Stimulated activated CD8-positive, alpha-beta memory T cell treated with anti-CD3 and anti-CD28 coated beads, Interleukin-12 subunit alpha, Interleukin-12 subunit beta, amount 100 ng/mL, for 24 hours (primary cell): ENCODE results near the gene TRIM71.
"Not testable (repeated sequence)": the region's sequence is repeated elsewhere in the genome, so short reads cannot be mapped to it uniquely, and the experiment has no call there.

Experiments used
- DNase-seq: peaks from one replicate; pipeline ENCODE4 v3.0.0-alpha.2; 2020; ENCODE audit errors: extremely low read depth

Gene TRIM71

GRCh38 chr3:32819551-32820348 lies 2.0 kb downstream of the TRIM71 start:
- DNase-seq, result no peak

GRCh38 chr3:32820430-32820829 lies 2.6 kb downstream of the TRIM71 start:
- DNase-seq, result no peak

GRCh38 chr3:32820971-32821685 lies 3.3 kb downstream of the TRIM71 start:
- DNase-seq, result no peak

DNA sequence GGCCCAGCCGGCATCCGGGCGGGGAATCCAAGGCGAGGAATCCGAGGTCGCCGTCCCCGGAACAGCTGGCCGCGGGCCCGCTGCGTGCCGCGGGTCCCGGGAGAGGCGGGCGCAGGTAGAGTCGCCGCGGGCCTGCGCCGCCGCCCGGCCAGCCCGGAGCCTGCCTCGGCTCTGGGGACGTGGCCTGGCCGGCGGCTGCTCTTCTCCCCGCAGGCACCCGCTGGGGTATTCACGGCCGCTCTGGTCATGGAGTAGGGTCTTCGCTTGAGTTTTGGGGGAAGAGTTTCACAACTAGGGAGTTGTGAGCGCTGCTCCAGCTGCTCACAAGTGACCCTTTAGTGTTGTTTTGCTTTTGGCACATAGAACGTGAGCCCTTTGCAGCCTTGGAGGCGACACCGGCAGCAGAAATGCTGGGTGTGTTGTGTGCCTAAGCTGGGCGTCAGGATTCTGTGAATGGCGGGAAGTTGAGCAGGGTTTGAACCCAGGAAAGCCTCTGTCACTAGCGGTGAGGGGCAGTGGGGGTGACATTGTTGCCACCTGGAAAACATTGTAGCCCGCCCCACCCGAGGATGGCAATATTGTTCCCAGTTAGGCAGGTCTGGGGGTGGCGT lies 4.0 kb downstream of the TRIM71 start:
- DNase-seq, result no peak

- DNase-seq, result no peak
These were observed 5.1 kb downstream of the TRIM71 start for GRCh38 chr3:32822609-32823498.

GRCh38 chr3:32823641-32824184 lies 5.9 kb downstream of the TRIM71 start:
- not testable (repeated sequence) for DNase-seq

DNA sequence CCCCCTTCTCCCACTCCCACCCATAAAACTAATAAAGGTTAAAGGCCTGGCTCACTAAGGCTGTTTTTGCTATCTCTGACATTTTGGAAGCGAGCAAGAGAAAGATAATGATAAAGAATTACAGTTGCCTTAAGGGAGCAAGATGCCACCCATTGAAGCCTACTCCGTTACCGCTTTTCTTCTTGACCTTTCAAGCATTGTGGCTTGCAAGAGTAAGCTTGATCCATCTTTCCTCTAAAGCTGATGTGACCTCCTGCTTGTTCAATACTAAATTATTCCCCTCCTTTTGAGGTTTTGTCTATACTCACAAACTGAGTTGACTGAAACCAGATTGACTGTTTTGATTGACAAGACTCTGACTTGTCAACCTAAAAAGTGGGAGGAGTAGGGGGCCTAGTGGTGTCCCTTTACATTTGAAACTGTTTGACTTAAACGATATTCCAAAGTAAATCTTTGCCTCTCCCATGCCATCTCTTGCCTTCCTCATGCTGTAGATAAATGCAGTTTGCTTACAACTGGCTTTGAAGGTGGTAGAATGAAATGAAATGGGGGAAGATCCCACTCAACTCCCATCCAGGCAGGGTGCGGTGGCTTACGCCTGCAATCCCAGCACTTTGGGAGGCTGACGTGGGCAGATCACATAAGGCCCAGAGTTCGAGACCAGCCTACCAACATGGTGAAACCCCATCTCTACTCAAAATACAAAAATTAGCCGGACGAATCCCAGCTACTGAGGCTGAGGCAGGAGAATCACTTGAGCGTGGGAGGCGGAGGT lies 8.0 kb downstream of the TRIM71 start:
- DNase-seq, result no peak

- no peak for DNase-seq
These were observed 13.3 kb downstream of the TRIM71 start for GRCh38 chr3:32831062-32831461.

GRCh38 chr3:32831791-32832190 lies 14.0 kb downstream of the TRIM71 start:
- DNase-seq, result no peak

GRCh38 chr3:32832193-32832592 lies 14.4 kb downstream of the TRIM71 start:
- DNase-seq, result no peak

GRCh38 chr3:32835049-32835371 lies 17.2 kb downstream of the TRIM71 start:
- DNase-seq, result no peak

DNA sequence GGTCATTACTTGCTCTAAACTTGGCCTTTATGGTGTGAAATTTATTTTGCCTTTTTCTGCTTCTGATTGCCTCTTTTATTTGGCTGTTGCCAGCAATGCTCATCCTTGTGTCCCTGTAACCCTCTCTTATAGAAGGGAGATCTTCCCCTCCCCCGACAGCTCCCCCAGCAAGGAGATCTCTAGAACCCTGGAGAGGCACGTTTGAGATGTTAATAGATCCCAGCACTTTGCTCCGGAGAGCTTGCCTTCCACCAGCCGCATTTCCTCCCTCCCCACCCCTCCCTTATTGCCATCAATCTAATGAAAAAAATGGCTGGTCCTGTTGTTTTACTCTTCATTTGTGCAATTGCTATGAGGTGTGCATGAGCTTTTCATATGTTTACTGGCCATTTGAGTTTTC lies 18.2 kb downstream of the TRIM71 start:
- DNase-seq, result no peak

DNA sequence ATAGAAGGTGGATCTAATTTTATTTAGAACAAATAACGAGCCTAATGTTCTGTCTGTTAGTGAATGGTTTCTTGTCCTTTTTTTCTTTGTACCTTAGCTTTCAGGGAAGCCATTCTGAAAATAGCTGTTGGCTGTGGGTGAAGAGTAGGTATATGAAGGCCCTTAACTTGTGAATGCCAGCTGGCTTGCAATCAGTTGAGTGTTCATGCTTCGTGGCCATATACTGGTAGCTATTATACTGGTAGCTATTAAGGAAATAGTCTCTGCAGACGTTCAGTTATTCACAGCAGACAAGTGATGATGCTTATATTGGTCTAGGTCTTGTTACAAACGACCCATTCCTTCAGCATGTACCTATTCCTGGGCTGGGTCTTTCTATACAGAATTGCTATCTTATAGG lies 18.8 kb downstream of the TRIM71 start:
- DNase-seq, result no peak

- no peak for DNase-seq
These were observed 19.6 kb downstream of the TRIM71 start for GRCh38 chr3:32837366-32837765.

GRCh38 chr3:32837789-32838188 lies 20.0 kb downstream of the TRIM71 start:
- no peak for DNase-seq

- no peak for DNase-seq
These were observed 21.9 kb downstream of the TRIM71 start for GRCh38 chr3:32839714-32840085.

GRCh38 chr3:32840086-32840841 lies 22.5 kb downstream of the TRIM71 start:
- no peak for DNase-seq

DNA sequence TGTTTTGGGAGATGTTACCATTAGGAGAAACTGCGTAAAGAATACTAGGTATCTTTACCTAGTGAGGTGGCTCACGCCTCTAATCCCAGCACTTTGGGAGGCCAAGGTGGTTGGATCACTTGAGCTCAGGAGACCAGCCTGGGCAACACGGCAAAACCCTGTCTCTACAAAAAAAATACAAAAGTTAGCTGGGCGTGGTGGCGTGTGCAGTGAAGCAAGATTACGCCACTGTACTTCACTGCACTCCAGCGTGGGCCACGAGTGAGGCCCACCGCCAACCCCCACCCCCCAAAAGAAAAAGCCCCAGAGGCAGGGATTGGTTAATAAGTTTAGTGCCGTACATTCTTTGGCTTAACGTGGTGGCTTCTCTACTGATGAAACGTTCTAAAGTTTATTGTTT lies 23.5 kb downstream of the TRIM71 start:
- DNase-seq, result no peak

DNA sequence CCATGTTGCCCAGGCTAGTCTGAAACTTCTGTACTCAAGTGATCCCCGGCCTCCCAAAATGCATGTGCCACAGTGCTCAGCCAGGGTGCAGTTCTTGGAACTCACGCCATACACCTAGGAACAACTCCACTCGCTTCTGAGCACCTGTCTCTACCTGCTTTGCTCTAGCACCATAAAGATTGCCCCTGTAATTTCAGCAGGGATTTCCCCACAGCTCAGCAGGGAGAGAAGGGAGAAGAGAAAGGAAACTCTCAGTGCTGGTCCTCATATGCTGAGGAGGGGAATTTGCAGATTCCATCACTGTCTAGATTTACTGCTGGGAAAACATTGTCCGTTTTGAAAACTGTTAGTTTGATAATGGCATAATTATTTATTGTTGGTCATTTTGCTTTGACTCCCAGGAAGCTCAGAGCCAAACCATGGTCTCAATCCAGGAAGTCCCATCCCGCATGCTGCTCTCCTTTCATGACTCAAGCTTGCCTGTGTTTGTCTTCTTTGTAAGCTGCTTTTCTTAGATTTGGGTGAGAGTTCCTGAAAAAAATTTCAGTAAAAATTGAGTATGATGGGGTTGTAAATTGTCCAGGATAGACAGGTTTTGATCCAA lies 24.2 kb downstream of the TRIM71 start:
- no peak for DNase-seq

GRCh38 chr3:32842531-32842931 lies 24.7 kb downstream of the TRIM71 start:
- no peak for DNase-seq
